Measurements from ENCODE around the gene SEMA3C.

Gene SEMA3C

GRCh38 chr7:80830584-80831285 lies 88.1 kb downstream of the SEMA3C start:
- no peak for DNase-seq (ENCODE audit: low spot score)
- in situ Hi-C loops (cut with MboI; ENCODE audit: low pct_unique_long_range_greater_than_20kb, low sequenced_read_pairs, unreplicated experiment), result no loop called here
- TF ChIP-seq CTCF (IDR thresholded peaks at IDR 0.05; ENCODE audit: extremely low read depth, insufficient read depth, missing control alignments), result no peak

GRCh38 chr7:80830010-80830409 lies 88.8 kb downstream of the SEMA3C start:
- in situ Hi-C loops (cut with MboI; ENCODE audit: low pct_unique_long_range_greater_than_20kb, low sequenced_read_pairs, unreplicated experiment), result no loop called here
- no peak for TF ChIP-seq CTCF (IDR thresholded peaks at IDR 0.05; ENCODE audit: extremely low read depth, insufficient read depth, missing control alignments)
- no peak for DNase-seq (ENCODE audit: low spot score)

GRCh38 chr7:80829527-80829926 lies 89.3 kb downstream of the SEMA3C start:
- no peak for TF ChIP-seq CTCF (IDR thresholded peaks at IDR 0.05; ENCODE audit: extremely low read depth, insufficient read depth, missing control alignments)
- DNase-seq (ENCODE audit: low spot score), result no peak
- in situ Hi-C loops (cut with MboI; ENCODE audit: low pct_unique_long_range_greater_than_20kb, low sequenced_read_pairs, unreplicated experiment), result no loop called here

GRCh38 chr7:80827239-80827633 lies 91.6 kb downstream of the SEMA3C start:
- no peak for TF ChIP-seq CTCF (IDR thresholded peaks at IDR 0.05; ENCODE audit: extremely low read depth, insufficient read depth, missing control alignments)
- in situ Hi-C loops (cut with MboI; ENCODE audit: low pct_unique_long_range_greater_than_20kb, low sequenced_read_pairs, unreplicated experiment), result no loop called here
- DNase-seq (ENCODE audit: low spot score), result no peak

GRCh38 chr7:80826520-80827238 lies 92.2 kb downstream of the SEMA3C start:
- TF ChIP-seq CTCF (IDR thresholded peaks at IDR 0.05; ENCODE audit: extremely low read depth, insufficient read depth, missing control alignments), result no peak
- in situ Hi-C loops (cut with MboI; ENCODE audit: low pct_unique_long_range_greater_than_20kb, low sequenced_read_pairs, unreplicated experiment), result no loop called here
- DNase-seq (ENCODE audit: low spot score), result no peak

GRCh38 chr7:80825499-80825898 lies 93.4 kb downstream of the SEMA3C start:
- in situ Hi-C loops (cut with MboI; ENCODE audit: low pct_unique_long_range_greater_than_20kb, low sequenced_read_pairs, unreplicated experiment), result no loop called here
- DNase-seq (ENCODE audit: low spot score), result no peak
- TF ChIP-seq CTCF (IDR thresholded peaks at IDR 0.05; ENCODE audit: extremely low read depth, insufficient read depth, missing control alignments), result no peak

Measured in GM13977 (cell line).